HG03460 (cell line): Measurements from ENCODE around the gene EGFL7.
"Not testable (repeated sequence)": the region's sequence is repeated elsewhere in the genome, so short reads cannot be mapped to it uniquely, and the experiment has no call there.

Source experiments
- ATAC-seq: cut with Tn5 transposase; IDR thresholded peaks from one replicate; pipeline ENCODE4 v1.9.1; 2021; ENCODE audit not compliant: unreplicated experiment

The EGFL7 gene

DNA sequence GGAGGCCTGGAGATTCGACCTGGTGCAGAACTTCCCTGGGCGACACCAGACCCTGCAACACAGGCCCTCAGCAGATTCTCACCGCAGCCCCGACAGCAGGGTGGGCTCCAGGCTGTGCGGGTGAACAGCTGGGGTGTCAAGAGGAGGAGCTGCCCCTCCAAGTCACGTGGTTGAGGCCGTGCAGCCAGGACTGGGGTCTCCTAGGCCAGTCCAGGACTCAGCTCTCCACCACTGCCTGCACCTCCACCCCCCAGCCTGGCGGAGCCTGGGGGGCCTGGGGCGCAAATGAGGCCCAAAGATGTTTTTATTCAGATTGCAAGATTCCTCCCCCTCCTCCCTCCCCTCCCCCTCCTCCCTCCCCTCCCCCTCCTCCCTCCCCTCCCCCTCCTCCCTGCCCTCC is 33.8 kb downstream of the EGFL7 start:
- no peak for ATAC-seq

DNA sequence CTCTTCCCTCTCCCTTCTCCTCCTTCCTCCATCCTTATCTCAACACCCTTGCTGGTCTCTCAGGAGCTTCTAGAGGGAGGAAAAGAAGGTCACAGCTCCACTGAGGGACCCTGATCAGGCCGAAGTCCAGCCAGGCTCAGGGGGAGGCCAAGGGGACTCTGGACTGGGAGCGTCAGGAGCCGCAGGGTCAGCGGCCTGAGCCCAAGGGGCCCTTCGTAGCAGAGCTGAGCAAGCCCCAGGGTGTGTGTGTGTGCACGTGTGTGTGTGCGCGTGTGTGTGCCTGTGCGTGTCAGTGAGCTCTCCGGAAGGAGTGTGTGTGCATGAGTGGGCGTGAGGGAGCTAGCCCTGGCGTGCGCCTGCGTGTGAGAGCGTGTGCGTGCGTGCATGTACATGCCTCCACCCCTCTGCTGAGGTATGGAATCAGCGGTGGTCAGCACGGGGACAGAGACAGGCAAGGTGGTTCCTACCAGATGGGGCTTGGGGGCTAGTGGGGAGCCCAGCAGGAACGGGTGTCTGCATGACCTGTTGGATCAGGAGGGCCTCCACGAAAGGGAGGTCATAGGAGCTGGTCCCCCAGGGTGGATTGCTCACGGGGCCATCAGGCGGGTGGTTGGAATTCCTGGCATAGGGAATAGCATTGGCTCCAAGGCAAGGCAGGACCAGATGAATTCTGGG is 34.6 kb downstream of the EGFL7 start:
- ATAC-seq, result no peak

DNA sequence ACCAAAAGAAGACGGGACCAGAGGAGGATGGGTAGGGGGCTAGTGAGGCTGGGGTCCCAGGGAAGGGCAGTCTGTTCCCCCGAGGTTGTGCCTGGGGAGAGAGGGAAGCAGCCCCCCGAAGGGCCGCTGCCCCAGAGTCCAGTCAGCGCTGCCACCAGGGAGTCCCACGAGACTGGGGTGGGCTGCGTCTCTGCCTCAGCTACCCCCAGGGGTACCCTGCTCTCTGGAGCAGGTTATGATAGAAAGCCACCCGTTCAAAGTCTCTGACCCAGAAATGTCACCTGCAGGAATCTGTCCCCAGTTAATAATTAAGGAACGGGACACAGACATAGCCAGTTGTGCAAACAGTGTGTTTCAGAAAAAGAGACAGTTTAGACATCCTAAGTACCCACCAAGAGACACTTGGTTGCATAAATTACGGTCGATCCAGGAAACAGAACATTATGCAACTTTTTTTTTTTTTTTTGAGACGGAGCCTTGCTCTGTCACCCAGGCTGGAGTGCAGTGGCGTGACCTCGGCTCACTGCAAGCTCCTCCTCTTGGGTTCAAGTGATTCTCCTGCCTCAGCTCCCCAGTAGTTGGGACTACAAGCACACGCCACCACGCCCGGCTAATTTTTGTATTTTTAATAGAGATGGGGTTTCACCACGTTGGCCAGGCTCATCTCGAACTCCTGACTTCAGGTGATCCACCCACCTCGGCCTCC is 35.3 kb downstream of the EGFL7 start:
- no peak for ATAC-seq

DNA sequence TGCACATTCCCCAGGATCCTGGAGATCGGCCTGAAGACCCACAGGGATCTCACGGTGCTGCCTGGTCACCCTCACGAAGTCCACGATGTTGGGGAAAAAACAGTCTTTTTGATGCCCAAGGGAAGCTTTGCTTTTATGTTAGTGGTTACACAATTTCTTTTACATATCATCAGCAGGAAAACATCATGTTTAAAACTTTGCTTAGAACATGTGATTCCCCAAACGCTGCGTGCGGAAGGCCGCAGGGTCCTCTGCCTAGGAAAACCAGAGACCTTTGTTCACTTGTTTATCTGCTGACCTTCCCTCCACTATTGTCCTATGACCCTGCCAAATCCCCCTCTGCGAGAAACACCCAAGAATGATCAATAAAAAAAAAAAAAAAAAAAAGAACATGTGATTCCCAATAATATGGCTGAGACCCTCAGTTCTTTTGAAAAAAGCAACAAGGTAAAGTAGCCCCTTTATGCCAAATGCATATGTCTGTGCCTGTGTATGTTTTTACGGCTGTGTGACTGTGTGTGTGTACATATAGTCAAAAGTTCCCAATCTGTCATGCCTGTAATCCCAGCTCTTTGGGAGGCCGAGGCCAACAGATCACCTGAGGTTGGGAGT is 36.0 kb downstream of the EGFL7 start:
- ATAC-seq, result no peak

DNA sequence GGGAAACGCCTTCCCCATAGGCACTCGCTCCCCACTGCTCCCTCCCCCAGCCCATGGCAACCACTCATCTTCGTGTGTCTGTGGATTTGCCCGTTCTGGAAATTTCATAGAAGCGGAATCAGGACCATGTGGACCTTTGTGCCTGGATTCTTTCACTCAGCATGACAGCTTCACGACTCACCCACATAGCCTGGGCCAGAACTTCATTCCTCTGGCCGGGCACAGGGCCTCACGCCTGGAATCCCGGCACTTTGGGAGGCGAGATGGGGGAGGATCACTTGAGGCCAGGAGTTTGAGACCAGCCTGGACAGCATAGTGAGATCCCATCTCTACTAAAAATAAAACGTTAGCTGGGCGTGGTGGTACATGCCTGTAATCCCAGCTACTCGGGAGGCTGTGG is 37.6 kb downstream of the EGFL7 start:
- no peak for ATAC-seq

DNA sequence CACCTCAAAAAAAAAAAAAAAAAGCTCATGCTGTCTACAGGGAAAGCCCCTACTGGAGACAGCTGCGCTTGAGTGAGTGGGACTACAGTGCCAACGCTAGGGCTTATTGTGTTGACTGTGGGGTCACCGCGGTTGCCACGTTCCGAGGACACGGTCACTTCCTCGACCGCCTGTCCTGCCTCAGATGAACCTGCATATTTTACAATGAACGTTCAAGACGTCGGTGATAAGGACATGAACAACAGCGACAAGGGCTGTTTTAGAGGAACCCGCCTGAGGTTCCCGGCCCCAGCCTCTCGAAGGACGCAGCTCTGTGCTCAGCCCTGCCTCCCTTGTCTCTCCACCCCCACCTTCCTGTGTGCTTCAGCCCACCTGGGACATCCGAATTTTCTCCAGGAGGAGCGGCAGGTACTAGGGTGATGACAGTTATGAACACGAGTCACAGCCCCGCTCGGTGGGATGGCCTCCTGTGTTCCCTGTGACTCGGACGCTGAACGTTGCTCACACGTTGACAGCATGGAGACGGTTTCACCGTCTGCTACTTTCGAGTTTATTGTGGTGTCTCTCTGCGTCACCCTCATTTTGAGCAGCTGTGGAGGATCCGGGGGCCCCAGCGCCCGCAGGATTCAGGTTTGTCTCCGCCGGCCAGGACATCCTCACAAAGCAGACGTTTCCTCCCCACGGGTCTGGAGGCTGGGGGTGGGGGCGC is 38.4 kb downstream of the EGFL7 start:
- no peak for ATAC-seq

DNA sequence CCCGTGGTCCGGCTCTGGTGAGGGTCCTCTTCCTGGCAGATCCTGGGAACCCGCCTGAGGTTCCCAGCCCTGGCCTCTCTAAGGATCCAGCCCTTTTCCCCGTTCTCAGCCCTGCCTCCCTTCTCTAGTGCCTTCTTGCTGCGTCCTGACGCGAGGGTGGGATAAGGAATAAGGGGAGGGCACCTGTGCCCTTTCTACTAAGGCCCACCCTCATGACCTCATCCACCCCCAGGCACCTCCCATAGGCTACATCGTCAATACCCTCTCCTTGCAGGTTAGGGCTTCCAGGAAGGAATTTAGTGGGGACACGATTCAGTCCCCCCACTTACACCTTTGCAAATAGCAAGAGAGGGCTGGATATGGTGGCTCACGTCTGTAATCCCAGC is 38.9 kb downstream of the EGFL7 start:
- no peak for ATAC-seq

DNA sequence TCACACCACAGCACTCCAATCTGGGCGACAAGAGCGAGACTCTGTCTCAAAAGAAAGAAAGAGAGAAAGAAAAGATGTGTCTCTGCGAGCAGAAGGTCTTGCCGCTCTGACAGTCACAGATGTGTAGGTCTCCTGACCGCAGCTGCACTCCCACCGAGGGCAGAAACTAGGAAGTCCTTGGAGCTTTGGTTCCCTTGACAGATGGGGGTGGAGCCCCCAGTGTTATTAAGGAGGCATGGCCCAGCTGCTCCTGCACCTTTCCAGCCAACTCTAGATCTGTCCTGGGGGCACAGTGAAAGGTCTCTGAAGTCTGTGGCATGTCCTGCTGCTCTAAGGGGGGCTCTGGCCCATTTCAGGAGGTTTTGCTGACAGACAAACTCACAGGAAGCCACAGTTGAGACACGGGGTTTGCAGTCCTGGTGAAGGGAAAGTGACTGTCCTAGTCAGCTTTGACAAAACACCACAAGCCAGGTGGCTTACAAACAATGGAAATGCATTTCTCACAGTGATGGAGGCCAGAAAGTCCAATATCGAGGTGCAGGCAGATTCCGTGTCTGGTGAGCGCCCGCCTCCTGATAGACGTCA is 40.7 kb downstream of the EGFL7 start:
- no peak for ATAC-seq

DNA sequence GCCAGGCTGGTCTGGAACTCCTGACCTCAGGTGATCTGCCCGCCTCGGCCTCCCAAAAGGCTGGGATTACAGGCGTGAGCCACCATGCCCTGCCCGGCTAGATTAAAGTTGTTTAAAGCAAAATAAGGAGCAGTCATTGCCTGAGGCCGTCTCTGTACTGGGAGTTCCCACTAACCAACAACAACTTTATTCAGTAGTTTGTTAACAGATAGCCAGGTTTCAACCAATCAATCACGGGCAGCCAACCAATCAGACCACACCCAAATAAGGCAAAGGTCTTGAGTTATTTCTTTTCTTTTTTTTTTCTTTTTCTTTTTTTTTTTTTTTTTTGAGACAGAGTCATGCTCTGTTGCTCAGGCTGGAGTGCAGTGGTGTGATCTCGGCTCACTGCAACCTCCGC is 42.0 kb downstream of the EGFL7 start:
- not testable (repeated sequence) for ATAC-seq

DNA sequence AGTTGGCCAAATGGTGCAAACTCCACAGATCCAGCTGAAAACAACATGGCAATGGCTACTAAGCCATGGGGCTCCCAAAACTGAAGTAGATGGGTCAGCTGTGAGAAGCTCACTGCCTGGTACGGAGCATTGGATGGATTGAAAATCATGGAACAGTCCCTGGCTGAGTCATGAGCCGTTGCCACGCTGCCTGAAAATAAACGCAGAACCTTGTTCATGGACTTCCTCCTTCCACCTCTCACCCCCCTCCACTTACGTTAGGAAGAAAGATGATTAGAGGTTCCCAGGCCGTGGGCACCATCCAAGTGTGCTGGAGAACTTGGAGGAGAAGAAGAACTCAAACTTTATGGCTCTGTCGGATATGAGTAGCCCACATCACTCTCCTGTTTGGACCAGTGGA is 42.8 kb downstream of the EGFL7 start:
- no peak for ATAC-seq

DNA sequence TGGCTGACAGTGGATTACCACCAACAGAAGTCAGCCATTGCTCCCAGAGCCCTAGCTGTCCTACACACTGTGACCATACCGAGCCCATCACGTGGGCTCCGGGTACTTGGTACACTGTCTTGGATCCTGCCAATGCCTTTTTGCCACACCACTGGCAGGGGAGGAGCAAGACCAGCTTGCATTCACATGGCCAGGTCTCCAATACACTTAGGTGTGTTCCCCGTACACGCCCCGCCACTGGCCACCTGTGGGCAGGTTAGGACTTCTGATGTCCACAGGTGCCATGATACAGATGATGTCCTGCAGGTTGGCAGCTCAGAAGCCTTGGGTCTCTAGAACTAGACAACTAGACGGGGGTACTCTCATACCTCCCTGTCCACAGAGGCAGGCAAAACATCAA is 44.3 kb downstream of the EGFL7 start:
- ATAC-seq, result no peak

DNA sequence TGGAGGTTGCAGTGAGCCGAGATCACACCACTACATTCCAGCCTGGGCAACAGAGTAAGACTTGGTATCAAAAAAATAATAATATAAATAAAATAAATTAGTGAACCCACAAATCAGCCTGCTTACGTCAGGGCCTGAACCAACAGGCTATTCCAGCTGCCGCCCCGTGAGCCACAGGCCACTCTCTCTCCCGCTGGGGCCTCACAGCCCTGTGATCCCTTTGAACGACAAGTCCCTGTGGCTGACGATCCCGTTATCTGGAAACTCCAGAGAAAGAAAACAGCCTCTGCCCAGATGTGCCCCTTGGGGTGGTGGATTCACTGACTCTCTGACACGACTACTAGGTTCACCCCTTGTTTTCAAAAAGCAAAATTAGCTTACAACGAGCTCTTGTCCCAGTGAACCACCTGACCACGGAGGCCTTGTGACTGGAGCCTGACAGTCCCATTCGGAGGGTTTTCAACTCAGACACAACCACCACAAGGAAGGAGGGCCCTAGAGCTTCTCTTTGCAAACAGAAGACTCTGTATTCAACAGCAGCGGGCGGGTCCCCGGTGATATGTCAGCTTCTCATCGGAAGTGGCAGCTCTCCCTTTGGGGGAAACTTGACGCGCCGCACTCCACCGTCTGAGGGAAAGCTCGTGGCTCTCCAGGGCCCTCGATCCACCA is 45.3 kb downstream of the EGFL7 start:
- ATAC-seq, result no peak

DNA sequence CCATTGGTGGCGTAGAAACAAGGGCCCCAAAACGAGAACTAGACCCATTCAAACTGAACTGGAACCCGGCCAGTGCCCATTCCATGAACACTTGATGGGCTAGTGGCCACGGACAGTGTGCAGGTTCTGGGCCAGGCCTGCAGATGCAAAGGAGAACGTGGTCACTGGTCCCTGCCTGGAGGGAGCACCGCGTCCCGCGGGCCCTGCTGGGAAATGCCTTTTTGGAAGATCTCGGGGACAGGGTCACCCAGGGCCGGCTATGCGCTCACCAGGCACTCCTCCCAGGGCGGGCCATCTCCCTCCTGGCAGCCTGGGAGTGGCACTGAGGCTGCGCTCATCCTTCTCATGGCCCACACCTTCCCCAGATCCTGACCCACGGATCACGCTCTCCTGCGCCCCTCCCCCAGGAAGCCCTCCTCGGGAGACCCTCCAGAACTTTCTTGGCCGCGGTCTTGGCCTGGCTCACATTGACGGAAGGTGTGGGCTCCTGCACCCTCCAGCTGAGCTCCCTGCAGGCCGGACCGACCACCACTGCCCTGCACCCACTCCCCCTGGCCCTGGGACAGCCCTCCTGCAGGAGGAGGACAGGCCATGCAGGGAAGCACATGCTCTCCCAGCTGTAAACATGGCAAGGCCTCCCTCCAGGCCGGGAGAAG is 46.9 kb downstream of the EGFL7 start:
- no peak for ATAC-seq

DNA sequence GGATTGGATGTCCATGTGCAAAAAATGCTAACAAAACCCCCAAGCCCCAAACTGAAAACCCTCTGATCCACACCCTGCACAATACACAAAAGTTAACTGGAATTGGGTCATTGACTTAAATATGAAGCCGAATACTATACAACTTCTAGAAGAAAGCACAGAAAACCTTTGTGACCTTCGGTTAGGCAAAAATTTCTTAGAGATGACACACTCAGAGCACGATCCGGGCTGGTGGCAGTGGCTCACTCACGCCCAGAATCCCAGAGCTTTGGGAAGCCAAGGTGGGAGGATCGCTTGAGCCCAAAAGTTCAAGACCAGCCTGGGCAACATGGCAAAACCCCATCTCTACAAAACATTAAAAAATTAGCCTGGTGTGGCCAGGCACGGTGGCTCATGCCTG is 47.8 kb downstream of the EGFL7 start:
- ATAC-seq, result no peak

DNA sequence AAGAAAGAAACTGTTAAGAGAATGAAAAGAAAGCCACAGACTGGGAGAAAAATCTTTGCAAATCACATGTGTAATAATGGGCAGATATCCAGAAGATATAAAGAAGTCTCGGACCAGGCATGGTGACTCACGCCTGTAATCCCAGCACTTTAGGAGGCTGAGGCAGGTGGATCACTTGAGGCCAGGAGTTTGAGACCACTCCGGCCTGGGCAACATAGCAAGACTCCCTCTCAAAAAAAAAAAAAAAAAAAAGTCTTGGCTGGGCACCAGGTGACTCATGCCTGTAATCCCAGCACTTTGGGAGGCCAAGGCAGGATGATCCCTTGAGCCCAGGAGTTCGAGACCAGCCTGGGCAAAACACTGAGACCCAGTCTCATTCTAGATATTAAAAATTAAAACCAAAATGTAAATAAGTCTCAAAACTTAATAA is 48.5 kb downstream of the EGFL7 start:
- not testable (repeated sequence) for ATAC-seq

DNA sequence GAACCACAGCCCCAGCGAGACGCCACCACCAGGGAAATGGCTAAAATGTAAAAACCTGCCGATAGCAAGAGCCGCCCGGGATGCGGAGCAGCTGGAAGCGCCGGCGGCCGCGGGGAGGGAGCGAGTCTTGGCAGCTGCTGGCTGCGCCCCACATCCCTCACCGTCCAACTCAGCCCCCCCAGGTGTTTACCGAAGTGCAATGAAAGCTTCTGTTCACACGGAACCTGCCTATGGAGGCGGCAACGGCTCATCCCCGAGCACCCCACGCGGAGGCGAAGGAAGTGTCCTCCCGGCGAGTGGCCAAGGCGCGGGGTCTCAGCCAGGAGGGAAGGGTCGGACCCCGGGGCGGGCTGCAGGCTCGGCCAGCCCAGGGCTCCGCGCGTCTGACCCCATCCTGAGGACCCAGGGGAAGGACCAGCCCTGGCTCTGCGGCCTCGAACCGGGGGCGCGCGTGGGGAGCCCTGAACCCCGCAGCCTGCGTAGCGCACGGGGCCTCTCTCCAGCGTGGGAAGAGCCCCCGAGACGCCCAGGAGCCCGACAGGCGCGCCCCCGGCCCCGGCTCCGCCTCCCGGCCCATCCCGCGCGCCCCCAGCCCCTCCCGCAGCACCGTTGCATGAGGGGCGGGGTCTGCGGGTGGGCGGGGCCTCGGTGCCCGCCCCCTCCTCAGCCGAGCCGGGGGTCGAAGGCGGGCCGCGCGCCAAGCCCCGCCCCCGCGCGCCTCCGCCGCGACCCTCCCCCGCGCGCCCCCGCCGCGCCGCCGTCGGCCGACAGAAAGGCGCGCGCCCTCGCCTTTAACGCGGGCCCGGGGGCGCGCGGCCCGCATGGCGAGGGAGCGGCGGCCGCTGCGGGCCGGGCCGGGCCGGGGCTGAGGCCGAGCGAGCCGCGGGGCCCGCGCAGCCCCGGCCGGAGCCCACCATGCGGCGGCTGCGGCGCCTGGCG is 49.3 kb downstream of the EGFL7 start, which contains the start of gene DIPK1B:
Gene DIPK1B (plus strand): TSS at position 822 of the 939 bp plus-strand sequence. CDS start 94 bp downstream, at position 916.
- ATAC-seq, result no peak

DNA sequence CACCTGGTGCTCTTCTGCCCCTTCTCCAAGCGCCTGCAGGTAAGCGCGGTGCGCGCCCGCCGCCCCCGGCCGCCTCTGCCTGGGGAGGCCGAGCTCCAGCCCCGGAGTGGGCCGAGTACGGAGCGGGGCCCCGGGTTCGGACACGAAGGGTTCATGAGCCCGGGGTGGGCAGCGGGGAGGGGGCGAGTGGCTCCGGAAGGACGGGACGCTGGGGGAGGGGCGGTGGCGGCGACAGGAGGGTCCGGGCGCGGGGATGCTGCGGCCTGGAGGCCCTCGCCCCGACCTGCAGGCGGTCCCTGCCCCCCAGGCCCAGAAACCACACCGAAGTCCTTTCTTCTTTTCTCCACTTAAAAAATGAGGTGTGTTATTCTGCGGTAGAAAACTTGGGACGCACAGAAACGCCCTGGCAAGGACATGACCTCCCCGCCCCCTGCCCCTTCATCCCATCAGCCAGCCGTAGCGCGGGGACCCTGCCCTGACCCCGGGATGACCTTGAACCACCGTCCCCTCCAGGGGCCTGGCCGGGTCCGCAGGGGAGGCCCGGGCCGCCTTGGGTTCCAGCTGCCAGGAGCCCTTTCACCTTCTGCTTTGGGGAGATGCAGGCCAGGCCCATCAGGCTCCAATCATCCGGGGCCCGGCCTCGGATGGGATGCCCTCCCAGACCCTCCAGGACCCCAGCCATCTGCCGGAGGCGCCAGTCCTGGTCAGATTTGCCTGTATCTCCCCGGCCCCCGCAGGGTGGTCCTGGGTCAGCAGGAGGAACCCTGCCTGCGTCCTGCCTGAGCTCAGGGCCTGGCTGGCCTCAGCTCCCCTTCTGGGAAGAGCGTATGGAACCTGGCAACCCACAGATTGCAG is 50.2 kb downstream of the EGFL7 start:
- no peak for ATAC-seq

DNA sequence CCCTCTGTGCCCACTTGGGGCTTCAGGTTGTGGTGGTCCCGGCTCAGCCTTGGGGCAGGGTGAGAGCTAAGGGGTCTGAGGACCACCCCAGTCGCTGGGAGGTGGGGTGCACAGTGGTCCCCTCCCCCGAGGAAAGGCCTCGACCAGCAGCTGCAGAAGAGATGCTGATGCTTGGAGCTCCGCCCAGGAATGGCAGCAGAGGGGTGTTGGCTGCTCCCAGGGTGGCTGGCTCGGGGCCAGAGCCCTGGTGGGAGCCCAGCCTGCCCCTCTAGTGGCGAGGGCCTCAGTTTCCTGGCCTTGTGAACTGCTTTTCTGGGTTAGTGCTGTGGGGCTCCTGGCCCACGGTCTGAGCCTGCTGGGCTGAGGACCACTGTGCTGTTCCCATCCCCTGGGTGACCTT is 50.8 kb downstream of the EGFL7 start:
- no peak for ATAC-seq
